ENCODE results near the gene SMG1. TPM values are rescaled to one million over a fixed set of nuclear protein-coding genes. Genes with fewer than 3 reads are reported as not detected.
A peak's percentile ranks its signal among the peaks of the same experiment; 100 is the strongest.

SMG1 gene
- total and polyA plus RNA-seq, 2 of the 13 experiments (the other 11 are each of a cell fraction or from before 2014, with no cell fraction given): 48.7 to 53.7 TPM

DNA sequence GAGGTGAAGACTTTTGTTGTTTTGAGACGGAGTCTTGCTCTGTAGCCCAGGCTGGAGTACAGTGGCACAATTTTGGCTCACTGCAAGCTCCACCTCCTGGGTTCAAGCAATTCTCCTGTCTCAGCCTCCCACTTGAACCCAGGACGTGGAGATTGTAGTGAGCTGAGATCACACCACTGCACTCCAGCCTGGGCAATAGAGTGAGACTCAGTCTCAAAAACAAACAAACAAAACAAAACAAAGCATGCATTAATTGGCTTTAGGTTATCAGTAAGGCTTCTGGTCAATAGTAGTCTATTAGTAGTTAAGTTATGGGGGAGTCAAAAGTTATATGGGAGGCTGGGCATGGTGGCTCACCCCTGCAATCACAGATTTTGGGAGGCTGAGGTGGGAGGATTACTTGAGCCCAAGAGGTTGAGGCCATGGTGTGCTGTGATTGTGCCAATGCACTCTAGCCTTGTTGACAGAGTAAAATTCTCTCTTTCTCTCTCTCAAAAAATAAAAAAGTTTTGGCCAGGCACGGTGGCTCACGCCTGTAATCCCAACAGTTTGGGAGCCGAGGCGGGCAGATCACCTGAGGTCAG lies 30.5 kb upstream of the SMG1 start (continued):
- TF ChIP-seq, protein P1, sequence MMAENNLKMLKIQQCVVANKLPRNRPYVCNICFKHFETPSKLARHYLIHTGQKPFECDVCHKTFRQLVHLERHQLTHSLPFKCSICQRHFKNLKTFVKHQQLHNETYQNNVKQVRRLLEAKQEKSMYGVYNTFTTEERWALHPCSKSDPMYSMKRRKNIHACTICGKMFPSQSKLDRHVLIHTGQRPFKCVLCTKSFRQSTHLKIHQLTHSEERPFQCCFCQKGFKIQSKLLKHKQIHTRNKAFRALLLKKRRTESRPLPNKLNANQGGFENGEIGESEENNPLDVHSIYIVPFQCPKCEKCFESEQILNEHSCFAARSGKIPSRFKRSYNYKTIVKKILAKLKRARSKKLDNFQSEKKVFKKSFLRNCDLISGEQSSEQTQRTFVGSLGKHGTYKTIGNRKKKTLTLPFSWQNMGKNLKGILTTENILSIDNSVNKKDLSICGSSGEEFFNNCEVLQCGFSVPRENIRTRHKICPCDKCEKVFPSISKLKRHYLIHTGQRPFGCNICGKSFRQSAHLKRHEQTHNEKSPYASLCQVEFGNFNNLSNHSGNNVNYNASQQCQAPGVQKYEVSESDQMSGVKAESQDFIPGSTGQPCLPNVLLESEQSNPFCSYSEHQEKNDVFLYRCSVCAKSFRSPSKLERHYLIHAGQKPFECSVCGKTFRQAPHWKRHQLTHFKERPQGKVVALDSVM (CRISPR knock-in tag; IDR thresholded peaks at IDR 0.05): peak; percentile 91
- TF ChIP-seq, protein P2, sequence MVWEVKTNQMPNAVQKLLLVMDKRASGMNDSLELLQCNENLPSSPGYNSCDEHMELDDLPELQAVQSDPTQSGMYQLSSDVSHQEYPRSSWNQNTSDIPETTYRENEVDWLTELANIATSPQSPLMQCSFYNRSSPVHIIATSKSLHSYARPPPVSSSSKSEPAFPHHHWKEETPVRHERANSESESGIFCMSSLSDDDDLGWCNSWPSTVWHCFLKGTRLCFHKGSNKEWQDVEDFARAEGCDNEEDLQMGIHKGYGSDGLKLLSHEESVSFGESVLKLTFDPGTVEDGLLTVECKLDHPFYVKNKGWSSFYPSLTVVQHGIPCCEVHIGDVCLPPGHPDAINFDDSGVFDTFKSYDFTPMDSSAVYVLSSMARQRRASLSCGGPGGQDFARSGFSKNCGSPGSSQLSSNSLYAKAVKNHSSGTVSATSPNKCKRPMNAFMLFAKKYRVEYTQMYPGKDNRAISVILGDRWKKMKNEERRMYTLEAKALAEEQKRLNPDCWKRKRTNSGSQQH (CRISPR knock-in tag; IDR thresholded peaks at IDR 0.05; ENCODE audit: low read depth): 0 out of 2 replicates have a peak, but pooled peaks have one; percentile 44
- TF ChIP-seq, protein P3, sequence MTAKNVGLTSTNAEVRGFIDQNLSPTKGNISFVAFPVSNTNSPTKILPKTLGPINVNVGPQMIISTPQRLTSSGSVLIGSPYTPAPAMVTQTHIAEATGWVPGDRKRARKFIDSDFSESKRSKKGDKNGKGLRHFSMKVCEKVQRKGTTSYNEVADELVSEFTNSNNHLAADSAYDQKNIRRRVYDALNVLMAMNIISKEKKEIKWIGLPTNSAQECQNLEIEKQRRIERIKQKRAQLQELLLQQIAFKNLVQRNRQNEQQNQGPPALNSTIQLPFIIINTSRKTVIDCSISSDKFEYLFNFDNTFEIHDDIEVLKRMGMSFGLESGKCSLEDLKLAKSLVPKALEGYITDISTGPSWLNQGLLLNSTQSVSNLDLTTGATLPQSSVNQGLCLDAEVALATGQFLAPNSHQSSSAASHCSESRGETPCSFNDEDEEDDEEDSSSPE (CRISPR knock-in tag; IDR thresholded peaks at IDR 0.05): 0 out of 2 replicates have a peak, but pooled peaks have one; percentile 6
- TF ChIP-seq ZSCAN21 (CRISPR knock-in tag; IDR thresholded peaks at IDR 0.05; ENCODE audit: borderline replicate concordance): 0 out of 2 replicates have a peak, but pooled peaks have one; percentile 10
- TF ChIP-seq ZNF501 (CRISPR knock-in tag; IDR thresholded peaks at IDR 0.05): peak; percentile 64; the same call in 1 of the 2 replicates
- TF ChIP-seq ZNF777 (CRISPR knock-in tag; IDR thresholded peaks at IDR 0.05): 0 out of 2 replicates have a peak, but pooled peaks have one; percentile 2
